Panc1 (cell line): ENCODE measurements around the gene NMUR1. TPM values are rescaled to one million over a fixed set of nuclear protein-coding genes. Genes with fewer than 3 reads are reported as not detected.

ENCODE experiments used
- ATAC-seq: fragments of 200-7000 bp; cut with Tn5 transposase; 2 replicates; pipeline ENCODE4 v1.9.1; 2020; ENCODE audit warnings: mild to moderate bottlenecking, moderate library complexity
- BruUV-seq: library from RNA; stranded (reverse); fragments of 400-500 nt; replicated peaks from 2 replicates; lab custom pipeline; 2021; lab: Mats Ljungman, UMichigan
- CTCF ChIA-PET: fragments of 300-600 bp; sonication (Branson Sonifier 250); formaldehyde crosslinking; loops from one replicate; lab custom pipeline; 2022; ENCODE audit warnings: antibody characterized with exemption; lab: Charles Lee
- POLR2A ChIA-PET: fragments of 300-600 bp; sonication (Branson Sonifier 250); formaldehyde crosslinking; loops from one replicate; lab custom pipeline; 2022; ENCODE audit warnings: antibody characterized with exemption; lab: Charles Lee
- DNase-seq: peaks from one replicate; pipeline ENCODE4 v3.0.0-alpha.2; 2010; ENCODE audit warnings: low read depth, low spot score
- H3K27ac ChIP-seq: 2 replicates; pipeline ENCODE4 v1.5.1; 2011; ENCODE audit warnings: mild to moderate bottlenecking, low read length, inconsistent platforms
- H3K27me3 ChIP-seq: fragments of 200-500 bp; sonication (Bioruptor generic); 2 replicates; pipeline ENCODE4 v1.6.0; 2014; ENCODE audit warnings: low read length, inconsistent platforms; ENCODE audit not compliant: control insufficient read depth, insufficient read depth
- H3K36me3 ChIP-seq: fragments of 200-500 bp; sonication (Bioruptor generic); 2 replicates; pipeline ENCODE4 v1.5.1; 2014; ENCODE audit warnings: inconsistent platforms, mild to moderate bottlenecking, low read length, moderate library complexity; ENCODE audit not compliant: control insufficient read depth, insufficient read depth
- H3K4me1 ChIP-seq: 2 replicates; pipeline ENCODE4 v1.5.1; 2011; ENCODE audit warnings: inconsistent platforms, mild to moderate bottlenecking, low read length, moderate library complexity; ENCODE audit not compliant: control insufficient read depth, insufficient read depth
- H3K4me3 ChIP-seq, 2 experiments: 2 replicates each; pipeline ENCODE4 v1.5.1; 2011 to 2012; ENCODE audit warnings: low read depth in 2 of 2, low read length in 2 of 2, mild to moderate bottlenecking in 2 of 2, inconsistent platforms in 1 of 2, moderate library complexity in 1 of 2
- H3K9me3 ChIP-seq: fragments of 200-500 bp; sonication (Bioruptor generic); 2 replicates; pipeline ENCODE4 v1.5.1; 2014; ENCODE audit warnings: low read depth, mild to moderate bottlenecking, inconsistent platforms, low read length, moderate library complexity; ENCODE audit not compliant: control insufficient read depth, insufficient read depth
- CTCF ChIP-seq: fragments of 450-650 bp; IDR thresholded peaks from 2 replicates; pipeline ENCODE4 v1.5.1; 2017; ENCODE audit warnings: mild to moderate bottlenecking
- POLR2AphosphoS5 ChIP-seq: IDR thresholded peaks from 2 replicates; pipeline ENCODE4 v1.6.1; 2012; ENCODE audit warnings: mild to moderate bottlenecking, low read depth, low read length, moderate library complexity
- SIN3A ChIP-seq: IDR thresholded peaks from 2 replicates; pipeline ENCODE4 v1.6.1; 2012; ENCODE audit warnings: low read depth, mild to moderate bottlenecking, low read length, moderate library complexity, borderline replicate concordance; ENCODE audit not compliant: insufficient read depth
- TCF7L2 ChIP-seq: IDR thresholded peaks from 2 replicates; pipeline ENCODE4 v1.6.1; 2011; ENCODE audit warnings: mild to moderate bottlenecking, low read depth, low read length, inconsistent platforms
- in situ Hi-C: cut with HindIII; loops from 2 replicates; pipeline ENCODE4 v1.10.0; 2016; ENCODE audit warnings: low sequenced_read_pairs, low pct_unique_long_range_greater_than_20kb
- intact Hi-C: fragments of 100-400 bp; cut with micrococcal nuclease; formaldehyde crosslinking; loops from one replicate; pipeline ENCODE4 v1.10.0; 2022; ENCODE audit not compliant: unreplicated experiment
- total RNA-seq: library from RNA; stranded (reverse); gene quantifications from one replicate; pipeline ENCODE4 v1.2.1, GENCODE V29; 2021; ENCODE audit not compliant: unreplicated experiment
- TF ChIP-seq, protein P1 (sequence below), 2 experiments: IDR thresholded peaks; 2 replicates each; pipeline ENCODE4 v1.6.1; 2011 to 2012; ENCODE audit warnings: low read depth in 2 of 2, control low read depth in 1 of 2, low read length in 1 of 2, mild to moderate bottlenecking in 1 of 2, moderate library complexity in 1 of 2; ENCODE audit not compliant: insufficient read depth in 1 of 2

The NMUR1 gene
- total RNA-seq, 1 experiment from 2014 or later: 0.28 TPM

DNA sequence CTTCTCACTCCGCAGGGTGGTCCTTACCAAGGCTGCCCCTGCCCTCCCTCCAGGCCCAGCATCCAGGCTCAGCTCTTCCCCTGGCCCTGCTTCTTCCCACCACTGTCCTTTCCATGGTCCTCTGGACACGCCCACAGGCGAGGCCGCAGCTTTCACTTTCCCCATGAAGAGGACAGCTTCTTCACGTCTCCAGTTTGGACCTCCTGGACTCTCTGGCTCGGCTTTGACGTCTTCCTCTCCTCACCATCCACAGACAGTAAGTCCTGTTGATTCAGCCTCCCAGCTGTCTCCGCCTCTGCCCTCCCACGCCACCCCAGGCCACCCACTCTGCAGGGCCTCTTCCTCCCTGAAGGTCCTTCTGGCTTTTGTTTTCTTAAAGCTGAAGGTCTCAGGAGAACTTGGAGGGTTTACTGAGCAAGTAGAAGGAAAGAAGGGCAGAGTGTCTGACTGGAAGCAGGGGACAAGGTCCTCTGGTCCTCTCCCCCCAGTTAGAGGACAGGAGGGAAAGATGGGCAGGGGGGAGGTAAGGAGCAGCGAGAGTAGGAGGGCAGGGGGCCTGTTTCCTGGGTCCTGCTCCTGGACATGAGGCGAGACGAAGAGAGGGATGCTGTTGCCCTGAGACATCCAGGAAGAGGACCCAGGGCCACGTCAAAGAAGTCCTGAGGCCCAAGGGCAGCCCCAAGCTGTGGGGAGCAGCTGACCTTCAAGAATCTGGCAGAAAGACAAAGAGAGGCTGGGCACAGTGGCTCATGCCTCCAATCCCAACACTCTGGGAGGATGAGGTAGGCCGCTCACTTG lies 24.7 kb upstream of the NMUR1 start:
- no peak overlapping the region for H3K4me3 ChIP-seq
- intact Hi-C loops (loop anchor here (5.0 kb wide), 1 partner anchor 38 kb away; no protein-coding TSS in a partner anchor), in situ Hi-C loops (no loop called here)
- no peaks in the 10 kb centered on the region for H3K36me3 ChIP-seq
- DNase-seq: no peak
- ChIA-PET POLR2A (no interaction called here), CTCF (interaction anchor here (0.5 to 2.0 kb wide), 2 partner anchors 72 to 170 kb away, joined by 4 to 8 read pairs; no protein-coding TSS in a partner anchor)
- H3K27me3 ChIP-seq: no peaks in the 10 kb centered on the region
- ATAC-seq: no peak
- no TSS peak for BruUV-seq
- no peaks in the 10 kb centered on the region; the same call in none of the 2 replicates for H3K4me1 ChIP-seq
- TF ChIP-seq CTCF (no peak), SIN3A (no peak), TCF7L2 (no peak), POLR2AphosphoS5 (no peak)
- TF ChIP-seq, protein P1, sequence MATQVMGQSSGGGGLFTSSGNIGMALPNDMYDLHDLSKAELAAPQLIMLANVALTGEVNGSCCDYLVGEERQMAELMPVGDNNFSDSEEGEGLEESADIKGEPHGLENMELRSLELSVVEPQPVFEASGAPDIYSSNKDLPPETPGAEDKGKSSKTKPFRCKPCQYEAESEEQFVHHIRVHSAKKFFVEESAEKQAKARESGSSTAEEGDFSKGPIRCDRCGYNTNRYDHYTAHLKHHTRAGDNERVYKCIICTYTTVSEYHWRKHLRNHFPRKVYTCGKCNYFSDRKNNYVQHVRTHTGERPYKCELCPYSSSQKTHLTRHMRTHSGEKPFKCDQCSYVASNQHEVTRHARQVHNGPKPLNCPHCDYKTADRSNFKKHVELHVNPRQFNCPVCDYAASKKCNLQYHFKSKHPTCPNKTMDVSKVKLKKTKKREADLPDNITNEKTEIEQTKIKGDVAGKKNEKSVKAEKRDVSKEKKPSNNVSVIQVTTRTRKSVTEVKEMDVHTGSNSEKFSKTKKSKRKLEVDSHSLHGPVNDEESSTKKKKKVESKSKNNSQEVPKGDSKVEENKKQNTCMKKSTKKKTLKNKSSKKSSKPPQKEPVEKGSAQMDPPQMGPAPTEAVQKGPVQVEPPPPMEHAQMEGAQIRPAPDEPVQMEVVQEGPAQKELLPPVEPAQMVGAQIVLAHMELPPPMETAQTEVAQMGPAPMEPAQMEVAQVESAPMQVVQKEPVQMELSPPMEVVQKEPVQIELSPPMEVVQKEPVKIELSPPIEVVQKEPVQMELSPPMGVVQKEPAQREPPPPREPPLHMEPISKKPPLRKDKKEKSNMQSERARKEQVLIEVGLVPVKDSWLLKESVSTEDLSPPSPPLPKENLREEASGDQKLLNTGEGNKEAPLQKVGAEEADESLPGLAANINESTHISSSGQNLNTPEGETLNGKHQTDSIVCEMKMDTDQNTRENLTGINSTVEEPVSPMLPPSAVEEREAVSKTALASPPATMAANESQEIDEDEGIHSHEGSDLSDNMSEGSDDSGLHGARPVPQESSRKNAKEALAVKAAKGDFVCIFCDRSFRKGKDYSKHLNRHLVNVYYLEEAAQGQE (IDR thresholded peaks at IDR 0.05; ENCODE audit: insufficient read depth in 1 of 2, low read depth in 2 of 2, low read length in 1 of 2): no peak
- peaks cover 15% of the 10 kb centered on the region; the same call in 1 of the 2 replicates for H3K9me3 ChIP-seq
- no peak overlapping the region for H3K27ac ChIP-seq

GRCh38 chr2:231554327-231554726 lies 24.1 kb upstream of the NMUR1 start:
- ChIA-PET CTCF (interaction anchor here (0.5 kb wide), 1 partner anchor 171 kb away, joined by 8 read pairs; no protein-coding TSS in a partner anchor), POLR2A (no interaction called here)
- DNase-seq (no peak), ATAC-seq (no peak)
- TF ChIP-seq, protein P1 (IDR thresholded peaks at IDR 0.05; ENCODE audit: insufficient read depth in 1 of 2, low read depth in 2 of 2, low read length in 1 of 2): no peak
- TF ChIP-seq POLR2AphosphoS5: no peak
- TF ChIP-seq CTCF: no peak
- TF ChIP-seq TCF7L2: no peak
- TF ChIP-seq SIN3A: no peak
- Histone ChIP-seq H3K36me3 (no peaks in the 10 kb centered on the region), H3K27me3 (no peaks in the 10 kb centered on the region), H3K27ac (no peak overlapping the region), H3K4me3 (no peak overlapping the region), H3K9me3 (peaks cover 15% of the 10 kb centered on the region; the same call in 1 of the 2 replicates), H3K4me1 (no peaks in the 10 kb centered on the region; the same call in none of the 2 replicates)
- in situ Hi-C loops (no loop called here), intact Hi-C loops (no loop called here)
- no TSS peak for BruUV-seq
